Activated naive CD4-positive, alpha-beta T cell (primary cell): Measurements from ENCODE around the gene BTBD9.
A peak's percentile ranks its signal among the peaks of the same experiment; 100 is the strongest.

ENCODE experiments used
- DNase-seq, 4 experiments: peaks; one replicate each; lab custom pipeline; 2025; lab: John Stamatoyannopoulos, UW

The BTBD9 gene

GRCh38 chr6:38507173-38507572, 132.6 kb downstream of the BTBD9 start:
- DNase-seq = no peak

- DNase-seq = no peak
Observed at GRCh38 chr6:38505826-38506225, 133.9 kb downstream of the BTBD9 start.

- DNase-seq = no peak
Observed at GRCh38 chr6:38504996-38505395, 134.7 kb downstream of the BTBD9 start.

GRCh38 chr6:38503960-38504682, 135.6 kb downstream of the BTBD9 start:
- DNase-seq = no peak

- DNase-seq = no peak
Observed at GRCh38 chr6:38503032-38503773, 136.5 kb downstream of the BTBD9 start.

GRCh38 chr6:38502423-38502822, 137.3 kb downstream of the BTBD9 start:
- no peak for DNase-seq

GRCh38 chr6:38501931-38502330, 137.8 kb downstream of the BTBD9 start:
- no peak for DNase-seq

- DNase-seq = no peak
Observed at GRCh38 chr6:38499529-38500096, 140.1 kb downstream of the BTBD9 start.

- DNase-seq = no peak
Observed at GRCh38 chr6:38498805-38499445, 140.8 kb downstream of the BTBD9 start.

GRCh38 chr6:38498085-38498484, 141.6 kb downstream of the BTBD9 start:
- DNase-seq = no peak

GRCh38 chr6:38497546-38497945, 142.2 kb downstream of the BTBD9 start:
- no peak for DNase-seq

- no peak for DNase-seq
Observed at GRCh38 chr6:38495922-38496635, 143.7 kb downstream of the BTBD9 start.

GRCh38 chr6:38495518-38495917, 144.2 kb downstream of the BTBD9 start:
- DNase-seq = no peak

- DNase-seq = peak; percentile 36 to 70 (median 63)
Observed at GRCh38 chr6:38493931-38494547, 145.7 kb downstream of the BTBD9 start.

GRCh38 chr6:38492031-38492430, 147.7 kb downstream of the BTBD9 start:
- DNase-seq = no peak

GRCh38 chr6:38489951-38490350, 149.8 kb downstream of the BTBD9 start:
- no peak for DNase-seq

GRCh38 chr6:38487423-38487822, 152.3 kb downstream of the BTBD9 start:
- DNase-seq = no peak

- no peak for DNase-seq
Observed at GRCh38 chr6:38485488-38485887, 154.2 kb downstream of the BTBD9 start.

- no peak for DNase-seq
Observed at GRCh38 chr6:38484656-38485055, 155.1 kb downstream of the BTBD9 start.

GRCh38 chr6:38483526-38483925, 156.2 kb downstream of the BTBD9 start:
- DNase-seq = no peak

- DNase-seq = no peak
Observed at GRCh38 chr6:38482466-38482865, 157.3 kb downstream of the BTBD9 start.

GRCh38 chr6:38481851-38482250, 157.9 kb downstream of the BTBD9 start:
- no peak for DNase-seq
